H54 (cell line): ENCODE measurements around the gene PTPRF.

Experiments
- DNase-seq: peaks from one replicate; pipeline ENCODE4 v3.0.0; 2011; ENCODE audit warnings: low spot score, mixed read lengths; ENCODE audit not compliant: insufficient read length
- FAIRE-seq: peaks from 3 replicates; lab custom pipeline; 2011; peaks lifted over from hg19 to GRCh38; lab: Jason Lieb, UNC
- POLR2A ChIP-seq: IDR thresholded peaks from 2 replicates; pipeline ENCODE4 v1.6.1; 2011; ENCODE audit warnings: low read depth, mild to moderate bottlenecking, low read length

PTPRF gene

GRCh38 chr1:43651902-43652301 lies 121.2 kb downstream of the PTPRF start:
- FAIRE-seq (no peak), DNase-seq (no peak)
- TF ChIP-seq POLR2A: no peak

GRCh38 chr1:43653339-43653738 lies 122.7 kb downstream of the PTPRF start:
- FAIRE-seq (no peak), DNase-seq (no peak)
- no peak for TF ChIP-seq POLR2A

GRCh38 chr1:43653893-43654292 lies 123.2 kb downstream of the PTPRF start:
- FAIRE-seq (no peak), DNase-seq (no peak)
- TF ChIP-seq POLR2A: no peak

- no peak for TF ChIP-seq POLR2A
- DNase-seq (no peak), FAIRE-seq (no peak)
Observed at GRCh38 chr1:43655953-43656352, 125.3 kb downstream of the PTPRF start.

DNA sequence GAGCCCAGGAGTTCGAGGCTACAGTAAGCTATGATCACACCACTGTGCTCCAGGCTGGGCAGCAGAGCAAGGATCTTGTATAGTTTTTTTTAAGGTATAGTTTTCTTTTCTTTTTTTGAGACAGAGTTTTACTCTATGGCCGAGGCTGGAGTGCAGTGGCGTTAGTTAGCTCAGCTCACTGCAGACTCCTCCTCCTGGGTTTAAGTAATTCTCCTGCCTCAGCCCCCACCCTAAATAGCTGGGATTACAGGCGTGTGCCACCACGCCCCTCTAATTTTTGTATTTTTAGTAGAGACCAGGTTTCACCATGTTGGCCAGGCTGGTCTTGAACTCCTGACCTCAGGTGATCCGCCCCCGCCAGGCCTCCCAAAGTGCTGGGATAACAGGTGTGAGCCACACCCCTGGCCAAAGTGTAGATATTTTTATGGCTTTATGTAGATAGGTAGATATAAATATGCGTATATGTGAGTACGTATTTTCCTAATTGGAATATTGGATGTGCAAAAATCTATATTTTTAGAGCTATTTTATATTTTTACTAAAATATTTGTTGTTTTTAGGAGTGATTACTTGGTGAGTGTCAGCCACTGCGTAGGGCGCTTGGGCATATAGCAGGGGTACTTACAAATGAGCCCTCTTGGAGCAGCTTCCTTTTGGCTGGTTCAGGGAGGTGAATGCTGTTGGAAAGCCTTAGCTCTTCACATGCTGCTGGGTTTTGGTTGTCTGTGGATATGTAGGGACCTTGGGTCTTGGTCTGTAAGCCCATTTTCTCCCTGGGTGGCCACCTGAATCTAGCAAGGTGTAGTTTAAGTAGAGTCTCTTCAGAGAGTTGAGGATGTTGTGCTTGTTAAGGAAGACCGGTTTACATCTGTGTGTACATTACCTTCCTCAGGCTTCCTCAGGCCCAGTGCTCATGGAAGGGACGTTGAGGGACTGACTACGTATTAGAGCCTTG lies 128.8 kb downstream of the PTPRF start:
- no peak for TF ChIP-seq POLR2A
- DNase-seq: no peak
- no peak for FAIRE-seq

GRCh38 chr1:43660355-43660754 lies 129.7 kb downstream of the PTPRF start:
- FAIRE-seq: no peak
- no peak for TF ChIP-seq POLR2A
- DNase-seq: no peak

GRCh38 chr1:43664369-43664768 lies 133.7 kb downstream of the PTPRF start:
- DNase-seq (no peak), FAIRE-seq (no peak)
- TF ChIP-seq POLR2A: no peak

GRCh38 chr1:43666608-43667007 lies 135.9 kb downstream of the PTPRF start:
- no peak for TF ChIP-seq POLR2A
- no peak for DNase-seq
- no peak for FAIRE-seq

DNA sequence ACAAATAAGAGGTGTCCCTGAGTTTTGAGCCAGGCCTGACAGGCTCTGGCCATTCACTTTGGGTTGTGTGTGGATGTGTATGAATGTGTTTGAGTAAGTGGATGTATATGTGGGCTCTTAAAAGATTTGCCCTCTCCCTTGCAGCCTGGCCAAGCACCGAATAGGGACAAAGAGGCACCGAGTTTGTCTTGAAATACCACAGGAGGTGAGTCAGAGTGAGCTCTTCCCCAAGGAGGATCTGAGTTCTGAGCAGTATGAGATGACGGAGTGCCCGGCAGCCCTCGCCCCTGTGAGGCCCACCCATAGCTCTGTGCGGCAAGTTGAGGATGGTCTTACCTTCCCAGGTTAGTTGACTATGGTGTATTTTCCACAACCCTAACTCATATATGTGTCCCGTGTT lies 138.3 kb downstream of the PTPRF start:
- FAIRE-seq (peak; percentile 45), DNase-seq (peak; percentile 61)
- no peak for TF ChIP-seq POLR2A

GRCh38 chr1:43669878-43670277 lies 139.2 kb downstream of the PTPRF start:
- FAIRE-seq (no peak), DNase-seq (no peak)
- no peak for TF ChIP-seq POLR2A

- no peak for DNase-seq
- no peak for FAIRE-seq
- TF ChIP-seq POLR2A: no peak
Observed at GRCh38 chr1:43671193-43671592, 140.5 kb downstream of the PTPRF start.

- peak; percentile 70 for DNase-seq
- no peak for FAIRE-seq
- no peak for TF ChIP-seq POLR2A
Observed at GRCh38 chr1:43671626-43672330, 141.1 kb downstream of the PTPRF start.

GRCh38 chr1:43673261-43673660 lies 142.6 kb downstream of the PTPRF start:
- no peak for FAIRE-seq
- no peak for DNase-seq
- no peak for TF ChIP-seq POLR2A
